ENCODE results near the gene STARD6. TPM values are rescaled to one million over a fixed set of nuclear protein-coding genes. Genes with fewer than 3 reads are reported as not detected.

STARD6 gene
- total and polyA plus RNA-seq, 2 donors from 2014 or later = 0.19 TPM; not detected in 1

DNA sequence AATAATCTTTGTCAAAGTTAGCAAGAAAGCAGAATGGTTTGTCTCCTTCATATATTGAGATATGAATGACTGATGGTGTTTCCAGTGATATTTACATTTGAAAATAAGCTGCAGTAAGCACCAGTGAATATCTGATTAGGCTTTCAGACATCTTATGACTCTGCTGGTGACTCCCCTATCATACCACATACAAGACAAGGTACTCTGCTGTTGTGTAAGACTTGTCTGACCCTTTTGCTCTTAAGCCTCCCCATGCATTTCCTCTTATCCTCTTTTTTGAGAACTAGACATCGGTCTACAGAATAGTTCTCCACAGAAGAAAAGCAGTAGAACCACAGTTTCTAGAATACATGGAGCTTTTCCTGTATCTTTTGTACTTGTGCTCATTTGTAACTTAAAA is 79.0 kb downstream of the STARD6 start:
- no peak overlapping the region for H3K4me3 ChIP-seq (ENCODE audit: low read length in 3 of 3)
- no peak overlapping the region for H3K9ac ChIP-seq (ENCODE audit: low read length in 3 of 3)
- peaks cover 0 to 6% (median 0%) of the 10 kb centered on the region in 3 donors for H3K4me1 ChIP-seq (ENCODE audit: control insufficient read depth in 2 of 3, insufficient read depth in 2 of 3, low read depth in 1 of 3, low read length in 3 of 3)
- no peak overlapping the region for H3K27ac ChIP-seq (ENCODE audit: low read depth in 2 of 2, low read length in 2 of 2)
- DNase-seq (no peak), FAIRE-seq (no peak)
- intact Hi-C loops (cut with DNase I) = no loop called here
- TF ChIP-seq, protein P1, sequence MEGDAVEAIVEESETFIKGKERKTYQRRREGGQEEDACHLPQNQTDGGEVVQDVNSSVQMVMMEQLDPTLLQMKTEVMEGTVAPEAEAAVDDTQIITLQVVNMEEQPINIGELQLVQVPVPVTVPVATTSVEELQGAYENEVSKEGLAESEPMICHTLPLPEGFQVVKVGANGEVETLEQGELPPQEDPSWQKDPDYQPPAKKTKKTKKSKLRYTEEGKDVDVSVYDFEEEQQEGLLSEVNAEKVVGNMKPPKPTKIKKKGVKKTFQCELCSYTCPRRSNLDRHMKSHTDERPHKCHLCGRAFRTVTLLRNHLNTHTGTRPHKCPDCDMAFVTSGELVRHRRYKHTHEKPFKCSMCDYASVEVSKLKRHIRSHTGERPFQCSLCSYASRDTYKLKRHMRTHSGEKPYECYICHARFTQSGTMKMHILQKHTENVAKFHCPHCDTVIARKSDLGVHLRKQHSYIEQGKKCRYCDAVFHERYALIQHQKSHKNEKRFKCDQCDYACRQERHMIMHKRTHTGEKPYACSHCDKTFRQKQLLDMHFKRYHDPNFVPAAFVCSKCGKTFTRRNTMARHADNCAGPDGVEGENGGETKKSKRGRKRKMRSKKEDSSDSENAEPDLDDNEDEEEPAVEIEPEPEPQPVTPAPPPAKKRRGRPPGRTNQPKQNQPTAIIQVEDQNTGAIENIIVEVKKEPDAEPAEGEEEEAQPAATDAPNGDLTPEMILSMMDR (IDR thresholded peaks at IDR 0.05; ENCODE audit: borderline replicate concordance, extremely low read depth, insufficient read depth) = no peak
- H3K36me3 ChIP-seq (ENCODE audit: control insufficient read depth in 2 of 3, insufficient read depth in 3 of 3, low read length in 3 of 3) = peaks cover 0 to 6% (median 3%) of the 10 kb centered on the region in 3 donors
- peaks cover 0 to 3% (median 0%) of the 10 kb centered on the region in 3 donors for H3K9me3 ChIP-seq (ENCODE audit: control insufficient read depth in 2 of 3, insufficient read depth in 1 of 3, low read length in 3 of 3)
- no peaks in the 10 kb centered on the region for H3K27me3 ChIP-seq (ENCODE audit: control insufficient read depth, insufficient read depth, low read length)

DNA sequence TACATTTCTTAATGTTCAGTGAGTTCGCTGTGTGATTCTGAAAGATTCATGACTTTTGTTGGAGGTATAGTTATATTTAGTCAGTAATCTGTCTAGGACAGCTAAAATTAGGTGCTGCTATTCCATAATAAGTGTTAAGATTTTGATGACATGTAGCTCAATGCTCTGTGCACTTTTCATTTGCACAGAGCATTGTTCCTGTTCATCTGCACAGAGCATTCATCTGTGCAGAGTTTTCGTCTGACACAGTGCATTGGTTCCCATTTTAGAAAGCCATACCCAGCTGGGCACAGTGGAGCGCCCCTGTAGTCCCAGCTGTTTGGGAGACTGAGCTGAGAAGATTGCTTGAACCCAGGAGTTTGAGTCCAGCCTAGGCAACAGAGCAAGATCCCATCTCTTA is 79.8 kb downstream of the STARD6 start:
- no peak overlapping the region for H3K4me3 ChIP-seq (ENCODE audit: low read length in 3 of 3)
- no peak overlapping the region for H3K9ac ChIP-seq (ENCODE audit: low read length in 3 of 3)
- no peaks in the 10 kb centered on the region for H3K27me3 ChIP-seq (ENCODE audit: control insufficient read depth, insufficient read depth, low read length)
- H3K36me3 ChIP-seq (ENCODE audit: control insufficient read depth in 2 of 3, insufficient read depth in 3 of 3, low read length in 3 of 3) = peaks cover 0 to 6% (median 0%) of the 10 kb centered on the region in 3 donors
- H3K4me1 ChIP-seq (ENCODE audit: control insufficient read depth in 2 of 3, insufficient read depth in 2 of 3, low read depth in 1 of 3, low read length in 3 of 3) = peaks cover 0 to 6% (median 0%) of the 10 kb centered on the region in 3 donors
- intact Hi-C loops (cut with DNase I) = no loop called here
- TF ChIP-seq, protein P1 (IDR thresholded peaks at IDR 0.05; ENCODE audit: borderline replicate concordance, extremely low read depth, insufficient read depth) = no peak
- H3K27ac ChIP-seq (ENCODE audit: low read depth in 2 of 2, low read length in 2 of 2) = no peak overlapping the region
- DNase-seq = no peak
- no peak for FAIRE-seq
- peaks cover 0 to 3% (median 0%) of the 10 kb centered on the region in 3 donors for H3K9me3 ChIP-seq (ENCODE audit: control insufficient read depth in 2 of 3, insufficient read depth in 1 of 3, low read length in 3 of 3)

Other genes starting within 250 kb of the STARD6 start
- gene MBD2, start 133.2 kb downstream of the STARD6 start, total RNA-seq = 123 TPM
- gene MBD2, start 133.2 kb downstream of the STARD6 start, polyA plus RNA-seq (ENCODE audit: insufficient read depth, low read depth, low replicate concordance) = 79.1 TPM
- gene POLI, start 88.3 kb downstream of the STARD6 start, total RNA-seq = 45.1 TPM
- gene POLI, start 88.3 kb downstream of the STARD6 start, polyA plus RNA-seq (ENCODE audit: insufficient read depth, low read depth, low replicate concordance) = 15.6 TPM
- 3.1 TPM for gene C18orf54, start within 50 bp of the STARD6 start, total RNA-seq
- gene C18orf54, start within 50 bp of the STARD6 start, polyA plus RNA-seq (ENCODE audit: insufficient read depth, low read depth, low replicate concordance) = 0.65 TPM
- gene DYNAP, start 233.4 kb upstream of the STARD6 start, total RNA-seq = not detected
- not detected for gene DYNAP, start 233.4 kb upstream of the STARD6 start, polyA plus RNA-seq (ENCODE audit: insufficient read depth, low read depth, low replicate concordance)

Measured in kidney (tissue), 14 donors.